K562 (cell line): Measurements from ENCODE around the gene SLC25A45. TPM values are rescaled to one million over a fixed set of nuclear protein-coding genes. Genes with fewer than 3 reads are reported as not detected.

Source experiments
- BRF1 ChIP-seq: IDR thresholded peaks from 3 replicates; pipeline ENCODE4 v1.6.1; 2011; ENCODE audit warnings: borderline replicate concordance, mild to moderate bottlenecking; ENCODE audit not compliant: insufficient read length; ENCODE audit errors: extremely low read depth
- ESRRB ChIP-seq: fragments of 250-450 bp; sonication (Bioruptor Pico); IDR thresholded peaks from 2 replicates; pipeline ENCODE4 v1.5.0; 2020; ENCODE audit warnings: mild to moderate bottlenecking, moderate library complexity, borderline replicate concordance
- FOXK1 ChIP-seq: sonication (generic); formaldehyde crosslinking; IDR thresholded peaks from 2 replicates; pipeline ENCODE4 v1.8.0; 2022; ENCODE audit warnings: missing genetic modification reagents, mild to moderate bottlenecking, borderline replicate concordance
- HBP1 ChIP-seq: fragments of 450-650 bp; formaldehyde crosslinking; IDR thresholded peaks from 2 replicates; pipeline ENCODE4 v1.4.0; 2022; ENCODE audit warnings: missing genetic modification characterization
- HCFC1 ChIP-seq: IDR thresholded peaks from 2 replicates; pipeline ENCODE4 v1.6.1; 2012; ENCODE audit warnings: low read depth, low read length, improper control_type of control experiment
- MBD2 ChIP-seq: sonication (generic); IDR thresholded peaks from 2 replicates; pipeline ENCODE4 v1.6.1; 2016; ENCODE audit warnings: low read depth, borderline replicate concordance
- NFRKB ChIP-seq: fragments of 450-650 bp; IDR thresholded peaks from 2 replicates; pipeline ENCODE4 v1.6.1; 2016; ENCODE audit warnings: low read depth
- PHB ChIP-seq: fragments of 250-450 bp; sonication (Bioruptor Pico); IDR thresholded peaks from 2 replicates; pipeline ENCODE4 v1.5.0; 2021
- POLR2A ChIP-seq: fragments of 450-650 bp; conservative IDR thresholded peaks from 2 replicates; pipeline ENCODE4 v1.6.1; 2016
- POLR3A ChIP-seq: IDR thresholded peaks from 2 replicates; pipeline ENCODE4 v1.6.1; 2011; ENCODE audit warnings: borderline replicate concordance, mild to moderate bottlenecking, moderate library complexity; ENCODE audit not compliant: insufficient read length, insufficient read depth; ENCODE audit errors: extremely low read depth
- PTTG1 ChIP-seq: fragments of 450-650 bp; IDR thresholded peaks from 2 replicates; pipeline ENCODE4 v1.6.1; 2016; ENCODE audit warnings: low read depth, mild to moderate bottlenecking, missing genetic modification characterization, missing compliant biosample characterization
- SAFB2 ChIP-seq: fragments of 200-400 bp; formaldehyde crosslinking; IDR thresholded peaks from 2 replicates; pipeline ENCODE4 v1.6.1; 2018; ENCODE audit warnings: borderline replicate concordance, low read length, low read depth, moderate library complexity; ENCODE audit not compliant: severe bottlenecking
- SMAD3 ChIP-seq: fragments of 450-650 bp; formaldehyde crosslinking; conservative IDR thresholded peaks from 2 replicates; pipeline ENCODE4 v1.4.0; 2020; ENCODE audit warnings: mild to moderate bottlenecking
- SMARCA5 ChIP-seq: fragments of 450-650 bp; IDR thresholded peaks from 2 replicates; pipeline ENCODE4 v1.6.1; 2016
- SMARCB1 ChIP-seq: IDR thresholded peaks from 2 replicates; pipeline ENCODE4 v1.6.1; 2011; ENCODE audit warnings: improper control_type of control experiment, low read depth; ENCODE audit not compliant: insufficient read length
- SRSF3 ChIP-seq: fragments of 200-400 bp; formaldehyde crosslinking; IDR thresholded peaks from 2 replicates; pipeline ENCODE4 v1.6.1; 2016; ENCODE audit warnings: mild to moderate bottlenecking, low read length, moderate library complexity; ENCODE audit not compliant: insufficient read depth
- SRSF9 ChIP-seq: fragments of 200-400 bp; formaldehyde crosslinking; IDR thresholded peaks from 2 replicates; pipeline ENCODE4 v1.6.1; 2017; ENCODE audit warnings: low read depth, low read length, borderline replicate concordance
- ZFP1 ChIP-seq: fragments of 450-650 bp; formaldehyde crosslinking; IDR thresholded peaks from 2 replicates; pipeline ENCODE4 v1.4.0; 2020; ENCODE audit warnings: mild to moderate bottlenecking, mixed read lengths
- ZFP30 ChIP-seq: fragments of 250-450 bp; sonication (Bioruptor Pico); IDR thresholded peaks from 2 replicates; pipeline ENCODE4 v1.8.0; 2022; ENCODE audit warnings: moderate library complexity, mild to moderate bottlenecking, inconsistent platforms, borderline replicate concordance
- ZNF41 ChIP-seq: fragments of 250-450 bp; sonication (Bioruptor Pico); conservative IDR thresholded peaks from 2 replicates; pipeline ENCODE4 v1.4.0; 2020; ENCODE audit warnings: mild to moderate bottlenecking
- ZNF583 ChIP-seq: fragments of 250-450 bp; sonication (Bioruptor Pico); IDR thresholded peaks from 2 replicates; pipeline ENCODE4 v1.4.0; 2020
- ZNF830 ChIP-seq: fragments of 250-450 bp; sonication (Bioruptor Pico); IDR thresholded peaks from 2 replicates; pipeline ENCODE4 v1.5.0; 2021; ENCODE audit warnings: mild to moderate bottlenecking
- ZSCAN29 ChIP-seq: fragments of 450-650 bp; IDR thresholded peaks from 2 replicates; pipeline ENCODE4 v1.6.1; 2017
- ZSCAN32 ChIP-seq: fragments of 450-650 bp; formaldehyde crosslinking; IDR thresholded peaks from 2 replicates; pipeline ENCODE4 v1.4.0; 2020; ENCODE audit warnings: mild to moderate bottlenecking, moderate library complexity
- polyA plus RNA-seq, 8 experiments: library from polyadenylated mRNA; depleted of rRNA in 4 of 8; stranded (reverse) in 5 of 8; unstranded in 3 of 8; fragments of >200 nt; fragmentation: Nextera tagmentation in 2 of 8; fragmentation: Illumina TruSeq in 1 of 8; extraction: Ambion mirVana in 2 of 8; extraction: Trizol in 1 of 8; gene quantifications; 2 replicates each; pipeline versions ENCODE4 v1.2.1 to v1.2.3, GENCODE V29; 2011 to 2014; ENCODE audit warnings: inconsistent platforms in 1 of 8, missing spikeins in 1 of 8
- total RNA-seq, 7 experiments: library from RNA; depleted of rRNA in 6 of 7; stranded (reverse); fragments of >200 nt in 6 of 7; fragmentation: Illumina TruSeq in 2 of 7; extraction: Trizol in 2 of 7; gene quantifications; 2 replicates each; pipeline versions ENCODE4 v1.2.1 to v1.2.3, GENCODE V29; 2011 to 2021; ENCODE audit warnings: low replicate concordance in 1 of 7
- TF ChIP-seq, protein P1 (sequence below): fragments of 250-450 bp; sonication (Bioruptor Pico); IDR thresholded peaks from 2 replicates; pipeline ENCODE4 v1.8.0; 2022; ENCODE audit warnings: moderate library complexity, mild to moderate bottlenecking, inconsistent platforms
- TF ChIP-seq, protein P2 (sequence below): fragments of 250-450 bp; sonication (Bioruptor Pico); IDR thresholded peaks from 2 replicates; pipeline ENCODE4 v1.6.1; 2021; ENCODE audit warnings: mild to moderate bottlenecking
- TF ChIP-seq, protein P3 (sequence below): fragments of 250-450 bp; sonication (Bioruptor Pico); IDR thresholded peaks from 2 replicates; pipeline ENCODE4 v1.5.0; 2021

SLC25A45 gene
- total and polyA plus RNA-seq, 9 of the 15 experiments (the other 6 are each of a cell fraction or from before 2014, with no cell fraction given) = 0.15 to 2.3 (median 0.68) TPM

- no peak for TF ChIP-seq ESRRB (CRISPR knock-in tag)
- TF ChIP-seq, protein P1, sequence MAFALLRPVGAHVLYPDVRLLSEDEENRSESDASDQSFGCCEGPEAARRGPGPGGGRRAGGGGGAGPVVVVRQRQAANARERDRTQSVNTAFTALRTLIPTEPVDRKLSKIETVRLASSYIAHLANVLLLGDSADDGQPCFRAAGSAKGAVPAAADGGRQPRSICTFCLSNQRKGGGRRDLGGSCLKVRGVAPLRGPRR (CRISPR knock-in tag) = peak; percentile 15; the same call in 1 of the 2 replicates
- no peak for TF ChIP-seq SRSF3
- TF ChIP-seq FOXK1 (CRISPR knock-in tag) = 0 out of 2 replicates have a peak, but pooled peaks have one; percentile 5
- peak; percentile 43; the same call in 1 of the 2 replicates for TF ChIP-seq PHB (CRISPR knock-in tag)
- TF ChIP-seq NFRKB = no peak
- TF ChIP-seq ZSCAN32 (CRISPR knock-in tag) = 0 out of 2 replicates have a peak, but pooled peaks have one; percentile 15
- peak; percentile 63; the same call in 1 of the 2 replicates for TF ChIP-seq ZNF41
- no peak for TF ChIP-seq SMARCA5
- TF ChIP-seq HBP1 (CRISPR knock-in tag) = peak; percentile 76; the same call in 1 of the 2 replicates
- TF ChIP-seq POLR2A = peak; percentile 69
- TF ChIP-seq, protein P2, sequence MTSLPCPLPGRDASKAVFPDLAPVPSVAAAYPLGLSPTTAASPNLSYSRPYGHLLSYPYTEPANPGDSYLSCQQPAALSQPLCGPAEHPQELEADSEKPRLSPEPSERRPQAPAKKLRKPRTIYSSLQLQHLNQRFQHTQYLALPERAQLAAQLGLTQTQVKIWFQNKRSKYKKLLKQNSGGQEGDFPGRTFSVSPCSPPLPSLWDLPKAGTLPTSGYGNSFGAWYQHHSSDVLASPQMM (CRISPR knock-in tag) = no peak
- TF ChIP-seq SMAD3 (CRISPR knock-in tag) = peak; percentile 48; the same call in 1 of the 2 replicates
- no peak for TF ChIP-seq SRSF9
- no peak for TF ChIP-seq ZFP30 (CRISPR knock-in tag)
- TF ChIP-seq POLR3A = no peak
- TF ChIP-seq SMARCB1 = no peak
- no peak for TF ChIP-seq ZSCAN29
- TF ChIP-seq, protein P3, sequence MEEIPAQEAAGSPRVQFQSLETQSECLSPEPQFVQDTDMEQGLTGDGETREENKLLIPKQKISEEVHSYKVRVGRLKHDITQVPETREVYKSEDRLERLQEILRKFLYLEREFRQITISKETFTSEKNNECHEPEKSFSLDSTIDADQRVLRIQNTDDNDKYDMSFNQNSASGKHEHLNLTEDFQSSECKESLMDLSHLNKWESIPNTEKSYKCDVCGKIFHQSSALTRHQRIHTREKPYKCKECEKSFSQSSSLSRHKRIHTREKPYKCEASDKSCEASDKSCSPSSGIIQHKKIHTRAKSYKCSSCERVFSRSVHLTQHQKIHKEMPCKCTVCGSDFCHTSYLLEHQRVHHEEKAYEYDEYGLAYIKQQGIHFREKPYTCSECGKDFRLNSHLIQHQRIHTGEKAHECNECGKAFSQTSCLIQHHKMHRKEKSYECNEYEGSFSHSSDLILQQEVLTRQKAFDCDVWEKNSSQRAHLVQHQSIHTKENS (CRISPR knock-in tag) = no peak
- 0 out of 2 replicates have a peak, but pooled peaks have one; percentile 34 for TF ChIP-seq MBD2
- TF ChIP-seq SAFB2 = no peak
- no peak for TF ChIP-seq ZFP1 (CRISPR knock-in tag)
- no peak for TF ChIP-seq ZNF830 (CRISPR knock-in tag)
- no peak for TF ChIP-seq PTTG1 (tag)
- TF ChIP-seq ZNF583 (CRISPR knock-in tag) = peak; percentile 93; the same call in 1 of the 2 replicates
- no peak for TF ChIP-seq HCFC1
- TF ChIP-seq BRF1 = no peak
These were observed 38.7 kb upstream of the SLC25A45 start (continued) for GRCh38 chr11:65420979-65421793.
